CD4-positive, alpha-beta T cell treated with Interleukin-15 for 1 hour (primary cell): ENCODE measurements around the gene PIK3IP1.
"Not testable (repeated sequence)": the region's sequence is repeated elsewhere in the genome, so short reads cannot be mapped to it uniquely, and the experiment has no call there.

ENCODE experiments used
- DNase-seq: peaks from one replicate; pipeline ENCODE4 v3.0.0-alpha.2; 2020

PIK3IP1 gene

GRCh38 chr22:31247726-31248125 lies 44.6 kb downstream of the PIK3IP1 start:
- no peak for DNase-seq

GRCh38 chr22:31246687-31247086 lies 45.6 kb downstream of the PIK3IP1 start:
- DNase-seq = no peak

GRCh38 chr22:31245998-31246397 lies 46.3 kb downstream of the PIK3IP1 start:
- DNase-seq = not testable (repeated sequence)

- DNase-seq = no peak
Observed at GRCh38 chr22:31244943-31245451, 47.3 kb downstream of the PIK3IP1 start.

GRCh38 chr22:31244046-31244942 lies 48.0 kb downstream of the PIK3IP1 start:
- no peak for DNase-seq

GRCh38 chr22:31243339-31244045 lies 48.8 kb downstream of the PIK3IP1 start:
- no peak for DNase-seq

GRCh38 chr22:31241936-31242335 lies 50.4 kb downstream of the PIK3IP1 start:
- DNase-seq = no peak

- DNase-seq = no peak
Observed at GRCh38 chr22:31241200-31241599, 51.1 kb downstream of the PIK3IP1 start.

GRCh38 chr22:31239771-31240370 lies 52.4 kb downstream of the PIK3IP1 start:
- DNase-seq = no peak

- no peak for DNase-seq
Observed at GRCh38 chr22:31238057-31238456, 54.2 kb downstream of the PIK3IP1 start.

- not testable (repeated sequence) for DNase-seq
Observed at GRCh38 chr22:31236044-31236443, 56.2 kb downstream of the PIK3IP1 start.

- peak; percentile 37 for DNase-seq
Observed at GRCh38 chr22:31235081-31235480, 57.2 kb downstream of the PIK3IP1 start.

GRCh38 chr22:31233001-31233400 lies 59.3 kb downstream of the PIK3IP1 start:
- no peak for DNase-seq
